ENCODE results near the gene FOXI2. TPM values are rescaled to one million over a fixed set of nuclear protein-coding genes. Genes with fewer than 3 reads are reported as not detected.

FOXI2 gene
- total RNA-seq, 1 donor from 2014 or later, result not detected

- no peaks in the 10 kb centered on the region for H3K79me2 ChIP-seq (ENCODE audit: low read depth)
- TF ChIP-seq EZH2 (IDR thresholded peaks at IDR 0.05), result no peak
- no peak for TF ChIP-seq EZH2phosphoT487 (IDR thresholded peaks at IDR 0.05)
- TF ChIP-seq, protein P1, sequence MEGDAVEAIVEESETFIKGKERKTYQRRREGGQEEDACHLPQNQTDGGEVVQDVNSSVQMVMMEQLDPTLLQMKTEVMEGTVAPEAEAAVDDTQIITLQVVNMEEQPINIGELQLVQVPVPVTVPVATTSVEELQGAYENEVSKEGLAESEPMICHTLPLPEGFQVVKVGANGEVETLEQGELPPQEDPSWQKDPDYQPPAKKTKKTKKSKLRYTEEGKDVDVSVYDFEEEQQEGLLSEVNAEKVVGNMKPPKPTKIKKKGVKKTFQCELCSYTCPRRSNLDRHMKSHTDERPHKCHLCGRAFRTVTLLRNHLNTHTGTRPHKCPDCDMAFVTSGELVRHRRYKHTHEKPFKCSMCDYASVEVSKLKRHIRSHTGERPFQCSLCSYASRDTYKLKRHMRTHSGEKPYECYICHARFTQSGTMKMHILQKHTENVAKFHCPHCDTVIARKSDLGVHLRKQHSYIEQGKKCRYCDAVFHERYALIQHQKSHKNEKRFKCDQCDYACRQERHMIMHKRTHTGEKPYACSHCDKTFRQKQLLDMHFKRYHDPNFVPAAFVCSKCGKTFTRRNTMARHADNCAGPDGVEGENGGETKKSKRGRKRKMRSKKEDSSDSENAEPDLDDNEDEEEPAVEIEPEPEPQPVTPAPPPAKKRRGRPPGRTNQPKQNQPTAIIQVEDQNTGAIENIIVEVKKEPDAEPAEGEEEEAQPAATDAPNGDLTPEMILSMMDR (IDR thresholded peaks at IDR 0.05), result no peak
- Mint-ChIP-seq H3K4me3 (peak overlapping the region; percentile 15), H3K27me3 (ENCODE audit: insufficient read depth, low read depth) (peaks cover 52% of the 10 kb centered on the region), H3K9me3 (peaks cover 2% of the 10 kb centered on the region), H3K36me3 (no peaks in the 10 kb centered on the region), H3K27ac (no peak overlapping the region), H3K4me1 (peaks cover 9% of the 10 kb centered on the region)
- H3F3A ChIP-seq (ENCODE audit: low read depth), result peaks cover 8% of the 10 kb centered on the region
- no peak overlapping the region for H3K27ac ChIP-seq
- H3K36me3 ChIP-seq, result no peaks in the 10 kb centered on the region
- H4K20me1 ChIP-seq (ENCODE audit: low read depth), result peaks cover 40% of the 10 kb centered on the region
- no peak for DNase-seq (ENCODE audit: low spot score)
- H3K4me2 ChIP-seq, result no peak overlapping the region
- H3K27me3 ChIP-seq, result peaks cover 77% of the 10 kb centered on the region
- H2AFZ ChIP-seq (replicated peaks), result no peak overlapping the region
- no peaks in the 10 kb centered on the region for H3K4me1 ChIP-seq
- H3K4me3 ChIP-seq, result no peak overlapping the region
- no peak overlapping the region for H3K9ac ChIP-seq
- no peaks in the 10 kb centered on the region for H3K9me3 ChIP-seq (ENCODE audit: low read depth)
Measured at GRCh38 chr10:127739908-127740307, 2.9 kb downstream of the FOXI2 start.

DNA sequence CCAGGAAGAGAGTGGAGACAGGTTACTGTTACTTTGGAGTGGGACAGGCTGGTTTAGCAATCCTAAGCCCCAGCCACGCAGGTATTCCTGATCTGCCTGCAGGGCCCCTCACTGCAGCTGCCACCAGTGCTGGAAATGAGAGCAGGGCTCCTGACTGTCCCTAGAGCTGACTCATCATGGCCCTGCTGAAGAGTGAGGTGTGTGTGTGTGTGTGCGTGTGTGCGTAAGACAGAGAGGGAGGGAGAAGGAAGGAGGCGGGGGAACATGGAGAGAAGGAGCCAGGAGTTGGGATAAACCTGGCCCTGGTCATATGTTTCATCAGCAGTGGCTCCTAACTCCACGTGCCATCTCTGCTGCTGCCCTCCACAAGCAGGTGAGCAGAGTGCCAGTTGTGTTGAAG lies 3.6 kb downstream of the FOXI2 start:
- Histone ChIP-seq H3K79me2 (ENCODE audit: low read depth) (no peaks in the 10 kb centered on the region), H3K27me3 (peaks cover 71% of the 10 kb centered on the region), H3K27ac (no peak overlapping the region), H3K4me3 (no peak overlapping the region), H3K4me1 (peaks cover under 1% of the 10 kb centered on the region), H3K36me3 (no peaks in the 10 kb centered on the region), H3K4me2 (no peak overlapping the region), H3K9ac (no peak overlapping the region), H2AFZ (replicated peaks) (no peak overlapping the region), H3F3A (ENCODE audit: low read depth) (peaks cover 8% of the 10 kb centered on the region), H4K20me1 (ENCODE audit: low read depth) (peaks cover 34% of the 10 kb centered on the region), H3K9me3 (ENCODE audit: low read depth) (no peaks in the 10 kb centered on the region)
- TF ChIP-seq EZH2 (IDR thresholded peaks at IDR 0.05) (no peak), EZH2phosphoT487 (IDR thresholded peaks at IDR 0.05) (no peak)
- TF ChIP-seq, protein P1 (IDR thresholded peaks at IDR 0.05), result no peak
- H3K27ac Mint-ChIP-seq, result no peak overlapping the region
- peaks cover 45% of the 10 kb centered on the region for H3K27me3 Mint-ChIP-seq (ENCODE audit: insufficient read depth, low read depth)
- no peak overlapping the region for H3K4me3 Mint-ChIP-seq
- DNase-seq (ENCODE audit: low spot score), result no peak
- H3K9me3 Mint-ChIP-seq, result peaks cover under 1% of the 10 kb centered on the region
- no peaks in the 10 kb centered on the region for H3K36me3 Mint-ChIP-seq
- H3K4me1 Mint-ChIP-seq, result peaks cover 16% of the 10 kb centered on the region

DNA sequence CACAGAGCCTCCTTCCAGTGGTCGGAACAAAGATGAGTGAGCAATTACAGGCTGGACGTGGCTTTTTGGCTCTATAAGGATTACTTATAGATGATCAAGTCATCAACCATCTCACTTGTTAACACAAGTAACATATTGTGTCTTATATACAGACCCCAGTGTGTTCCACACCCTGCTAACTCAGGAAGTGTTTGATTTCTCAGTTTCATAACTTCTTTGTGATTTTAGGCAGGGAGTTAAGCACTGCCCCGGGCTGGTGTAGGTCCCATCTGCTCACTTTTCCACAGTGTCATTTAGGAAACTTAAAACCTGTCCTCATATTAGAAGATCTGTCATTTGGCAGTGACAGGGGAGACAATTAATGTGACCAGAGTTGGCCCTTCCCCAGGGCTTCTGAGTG lies 6.2 kb downstream of the FOXI2 start:
- no peaks in the 10 kb centered on the region for H3F3A ChIP-seq (ENCODE audit: low read depth)
- DNase-seq (ENCODE audit: low spot score), result no peak
- no peak overlapping the region for H2AFZ ChIP-seq (replicated peaks)
- no peak overlapping the region for H3K4me2 ChIP-seq
- H3K4me1 ChIP-seq, result peaks cover 5% of the 10 kb centered on the region
- Mint-ChIP-seq H3K4me3 (no peak overlapping the region), H3K4me1 (peaks cover 19% of the 10 kb centered on the region), H3K9me3 (peaks cover 4% of the 10 kb centered on the region), H3K27ac (no peak overlapping the region), H3K27me3 (ENCODE audit: insufficient read depth, low read depth) (peaks cover 30% of the 10 kb centered on the region), H3K36me3 (no peaks in the 10 kb centered on the region)
- H3K9me3 ChIP-seq (ENCODE audit: low read depth), result no peaks in the 10 kb centered on the region
- H3K27me3 ChIP-seq, result peaks cover 44% of the 10 kb centered on the region
- TF ChIP-seq, protein P1 (IDR thresholded peaks at IDR 0.05), result no peak
- TF ChIP-seq EZH2phosphoT487 (IDR thresholded peaks at IDR 0.05), result no peak
- TF ChIP-seq EZH2 (IDR thresholded peaks at IDR 0.05), result no peak
- H3K36me3 ChIP-seq, result no peaks in the 10 kb centered on the region
- no peak overlapping the region for H3K27ac ChIP-seq
- H3K79me2 ChIP-seq (ENCODE audit: low read depth), result no peaks in the 10 kb centered on the region
- H3K9ac ChIP-seq, result no peak overlapping the region
- no peak overlapping the region for H3K4me3 ChIP-seq
- peaks cover 13% of the 10 kb centered on the region for H4K20me1 ChIP-seq (ENCODE audit: low read depth)

All from neural progenitor cell (in vitro differentiated cells).